ENCODE results near the gene PHETA2.

Gene PHETA2

GRCh38 chr22:42074132-42074811 lies at the start of gene PHETA2:
Gene PHETA2, plus strand, starts transcription at chr22:42074248. Its CDS starts 3,046 bp downstream, at chr22:42077294.
- no peak for DNase-seq

GRCh38 chr22:42025421-42025820 lies 48.6 kb upstream of the PHETA2 start:
- DNase-seq = no peak

DNA sequence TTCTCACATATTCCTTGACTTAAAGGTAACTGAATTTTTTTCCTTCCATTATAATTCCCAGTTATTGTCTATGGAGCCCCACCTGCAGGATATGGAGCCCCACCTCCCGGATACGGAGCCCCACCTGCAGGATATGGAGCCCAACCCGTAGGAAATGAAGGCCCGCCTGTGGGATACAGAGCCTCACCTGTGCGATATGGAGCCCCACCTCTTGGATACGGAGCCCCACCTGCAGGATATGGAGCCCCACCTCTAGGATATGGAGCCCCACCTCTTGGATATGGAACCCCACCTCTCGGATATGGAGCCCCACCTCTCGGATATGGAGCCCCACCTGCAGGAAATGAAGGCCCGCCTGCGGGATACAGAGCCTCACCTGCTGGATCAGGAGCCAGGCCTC lies 47.3 kb upstream of the PHETA2 start:
- no peak for DNase-seq

DNA sequence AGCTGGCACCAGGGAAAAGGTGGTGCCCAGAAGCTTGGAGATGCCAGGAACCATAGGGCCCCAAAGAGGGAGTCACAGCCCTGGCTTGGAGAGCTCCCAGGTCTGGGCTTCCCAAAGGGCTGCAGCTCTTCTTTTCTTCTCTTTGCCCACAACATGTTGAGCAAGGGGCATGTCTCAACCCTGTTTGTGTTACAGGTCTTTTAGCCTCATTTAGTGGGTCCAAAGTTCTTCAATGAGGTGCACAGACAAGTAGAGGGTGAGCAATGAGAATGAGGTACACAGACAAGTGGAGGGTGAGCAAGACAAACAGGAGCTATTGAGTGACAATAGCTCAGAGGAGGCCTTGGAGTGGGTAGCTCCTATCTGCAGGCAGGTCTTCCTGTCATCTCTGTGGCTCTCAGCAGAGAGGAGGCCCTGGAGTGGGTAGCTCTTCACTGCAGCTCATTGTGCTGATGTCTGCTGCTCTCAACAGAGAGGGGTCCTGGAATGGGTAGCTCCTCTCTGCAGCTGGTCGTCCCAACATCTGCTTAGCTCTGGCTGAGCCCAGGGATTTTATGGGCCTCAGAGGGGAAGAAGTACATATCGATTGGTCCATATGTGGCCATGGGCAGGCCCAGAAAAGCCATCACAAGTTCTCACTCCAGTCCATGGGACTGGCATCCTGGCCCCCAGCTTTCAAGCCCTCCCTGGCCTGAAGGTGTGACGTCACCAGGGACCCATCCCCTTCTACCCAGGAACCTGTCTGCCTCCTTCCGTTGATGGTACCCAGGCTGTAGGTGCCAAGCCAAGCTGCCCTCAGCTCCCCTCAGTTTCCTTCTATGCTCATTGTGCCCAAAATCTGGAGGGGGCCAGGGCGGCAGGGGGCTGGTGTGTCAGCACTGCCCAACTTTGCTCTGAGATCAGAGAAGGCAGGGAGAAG lies 40.5 kb upstream of the PHETA2 start:
- DNase-seq = no peak

- DNase-seq = no peak
Observed at GRCh38 chr22:42035256-42035655, 38.8 kb upstream of the PHETA2 start.

DNA sequence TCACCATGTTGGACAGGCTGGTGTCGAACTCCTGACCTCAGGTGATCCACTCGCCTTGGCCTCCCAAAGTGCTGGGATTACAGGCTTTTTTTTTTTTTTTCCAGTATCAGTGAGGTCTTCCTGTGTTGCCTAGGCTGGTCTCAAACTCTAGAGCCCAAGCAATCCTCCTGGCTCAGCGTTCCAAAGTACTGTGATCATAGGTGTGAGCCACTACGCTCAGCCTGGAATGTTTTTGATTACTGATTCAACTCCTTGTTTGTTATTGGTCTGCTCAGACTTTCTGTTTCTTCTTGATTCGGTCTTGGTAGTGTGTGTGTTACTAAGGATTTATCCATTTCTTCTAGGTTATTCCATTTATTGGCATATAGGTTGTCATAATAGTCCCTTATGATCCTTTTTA lies 34.8 kb upstream of the PHETA2 start:
- DNase-seq = no peak

DNA sequence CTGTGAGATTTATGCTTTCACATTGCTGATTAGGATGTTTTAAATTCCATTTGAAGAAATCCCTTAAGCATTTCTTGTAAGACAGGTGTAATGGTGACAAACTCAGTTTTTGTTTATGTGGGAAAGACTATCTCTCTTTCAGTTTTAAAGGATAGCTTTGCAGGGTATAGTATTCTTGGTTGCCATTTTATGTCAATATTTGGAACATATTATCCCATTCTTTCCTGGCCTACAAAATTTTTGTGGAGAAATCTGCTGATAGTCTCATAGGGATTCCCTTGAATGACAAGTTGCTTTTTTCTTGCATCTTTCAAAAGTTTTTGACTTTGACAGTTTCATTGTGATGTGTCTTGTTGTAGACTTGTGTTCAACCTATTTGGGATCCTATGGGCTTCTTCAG lies 32.3 kb upstream of the PHETA2 start:
- no peak for DNase-seq

DNA sequence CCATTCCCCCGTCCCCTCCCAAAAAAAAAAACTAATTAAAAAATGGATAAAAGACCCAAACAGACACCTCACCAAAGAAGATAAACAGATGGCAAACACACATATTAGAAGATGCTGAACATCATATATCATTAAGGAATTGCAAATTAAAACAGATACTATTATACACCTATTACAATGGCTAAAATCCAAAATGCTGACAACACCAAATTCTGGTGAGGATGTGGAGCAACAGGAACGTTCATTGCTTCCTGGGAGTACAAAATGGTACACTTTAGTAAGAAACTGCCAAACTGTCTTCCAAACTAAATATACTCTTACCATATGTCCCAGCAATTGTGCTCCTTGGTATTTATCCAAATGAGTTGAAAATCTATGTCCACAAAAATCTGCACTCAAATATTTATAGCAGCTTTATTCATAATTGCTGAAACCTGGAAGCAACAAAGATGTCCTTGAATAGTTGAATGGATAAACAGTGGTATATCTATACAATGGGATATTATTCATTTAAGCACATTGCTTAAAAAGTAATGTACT lies 23.3 kb upstream of the PHETA2 start:
- DNase-seq = no peak

DNA sequence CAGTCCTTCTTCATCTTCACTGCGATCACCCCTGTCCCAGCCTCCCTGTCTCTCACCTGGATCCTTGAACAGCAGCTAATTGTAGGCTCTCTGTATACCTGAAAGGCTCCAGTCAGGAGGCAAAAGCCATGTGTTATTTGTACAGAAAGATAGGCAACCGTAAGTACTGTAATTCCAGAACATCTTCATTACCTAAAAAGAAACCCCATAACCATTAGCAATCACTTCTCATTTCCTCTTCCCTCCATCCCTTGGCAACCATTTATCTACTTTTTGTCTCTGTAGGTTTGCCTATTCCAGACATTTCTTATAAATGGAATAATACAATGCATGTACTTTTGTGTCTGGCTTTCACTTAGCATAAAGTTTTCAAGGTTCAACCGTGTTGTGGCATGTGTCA lies 21.3 kb upstream of the PHETA2 start:
- no peak for DNase-seq

DNA sequence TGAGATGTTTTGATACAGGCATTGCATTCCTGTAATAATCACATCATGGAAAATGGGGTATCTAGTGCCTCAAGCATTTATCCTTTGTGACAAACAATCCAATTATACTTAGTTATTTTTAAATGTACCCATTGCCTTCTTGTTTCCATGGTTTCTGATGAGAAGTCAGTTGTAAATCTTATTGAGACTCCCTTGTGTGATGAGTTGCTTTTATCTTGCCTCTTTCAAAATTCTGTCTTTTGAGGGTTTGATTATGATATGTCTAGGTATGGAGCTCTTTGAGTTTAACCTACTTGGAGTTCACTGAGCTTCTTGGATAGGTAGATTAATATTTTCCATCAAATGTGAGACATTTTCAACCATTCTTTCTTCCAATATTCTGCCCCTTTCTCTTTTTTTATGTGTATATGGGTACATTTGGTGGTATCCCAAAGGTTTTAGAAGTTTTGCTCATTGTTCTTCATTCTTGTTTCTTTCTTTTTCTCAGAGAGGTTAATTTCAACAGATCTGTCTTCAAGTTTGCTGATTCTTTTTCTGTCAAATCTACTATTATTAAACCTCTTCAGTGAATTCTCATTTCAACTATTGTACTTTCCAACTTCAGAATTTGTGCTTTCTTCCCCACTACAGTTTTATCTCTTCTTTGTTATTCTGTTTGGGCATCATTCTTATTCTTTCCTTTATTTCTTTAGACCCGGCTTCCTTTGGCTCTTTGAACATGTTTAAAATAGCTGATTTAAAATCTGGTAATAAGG lies 17.1 kb upstream of the PHETA2 start:
- no peak for DNase-seq

GRCh38 chr22:42060489-42060888 lies 13.6 kb upstream of the PHETA2 start:
- no peak for DNase-seq

DNA sequence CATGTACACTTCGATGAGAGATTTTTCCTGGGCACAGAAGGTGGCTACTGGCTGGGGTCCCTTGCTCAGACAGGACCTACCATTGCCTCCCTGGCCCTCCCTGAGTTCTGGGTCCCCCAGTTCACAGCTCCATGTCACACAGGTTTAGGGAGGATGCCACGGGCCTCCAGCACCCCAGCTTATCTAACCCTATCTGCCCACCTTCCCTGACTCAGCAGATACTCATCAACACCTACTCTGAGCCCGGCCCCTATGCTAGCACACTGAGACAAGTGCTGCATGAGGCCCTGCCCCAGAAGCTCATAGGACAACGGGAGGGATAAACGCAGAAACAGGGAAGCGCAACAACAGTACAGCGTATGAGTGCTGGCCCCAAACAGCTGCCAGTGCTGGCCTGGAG lies 13.0 kb upstream of the PHETA2 start:
- DNase-seq = no peak

- DNase-seq = no peak
Observed at GRCh38 chr22:42062506-42063170, 11.4 kb upstream of the PHETA2 start.

GRCh38 chr22:42064629-42065028 lies 9.4 kb upstream of the PHETA2 start:
- no peak for DNase-seq

DNA sequence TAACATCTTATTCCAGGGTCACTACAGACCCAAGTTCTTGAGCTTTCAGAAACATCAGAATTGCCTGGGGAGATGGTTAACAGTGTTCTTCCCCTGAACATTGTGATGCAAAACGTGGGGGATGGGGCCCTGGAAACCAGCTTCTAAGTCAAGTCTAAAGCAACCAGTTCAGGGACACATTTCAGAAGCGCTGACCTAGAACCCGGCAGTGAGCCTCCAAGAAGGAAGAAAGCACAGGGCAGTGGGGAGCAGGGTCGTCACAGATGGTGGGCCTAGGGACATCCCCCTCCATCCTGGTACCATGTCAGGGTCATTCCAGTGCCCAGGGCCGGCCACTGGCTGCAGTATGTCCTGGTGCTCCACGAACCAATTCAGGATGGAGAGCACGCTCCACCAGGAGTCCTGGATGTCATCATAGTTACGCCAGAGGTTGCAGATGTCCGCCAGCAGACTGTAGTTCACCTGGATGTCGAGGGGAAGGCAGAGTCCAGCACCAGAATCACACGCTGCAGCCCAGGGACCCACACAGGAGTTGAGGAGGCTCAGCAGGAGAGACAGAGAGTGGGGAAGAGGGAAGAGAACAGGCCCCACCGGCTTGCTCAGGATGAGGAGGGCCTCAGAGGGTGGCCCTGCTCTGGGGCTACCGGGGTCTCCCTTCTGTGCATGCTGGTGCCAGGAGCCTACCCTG lies 8.5 kb upstream of the PHETA2 start:
- no peak for DNase-seq

DNA sequence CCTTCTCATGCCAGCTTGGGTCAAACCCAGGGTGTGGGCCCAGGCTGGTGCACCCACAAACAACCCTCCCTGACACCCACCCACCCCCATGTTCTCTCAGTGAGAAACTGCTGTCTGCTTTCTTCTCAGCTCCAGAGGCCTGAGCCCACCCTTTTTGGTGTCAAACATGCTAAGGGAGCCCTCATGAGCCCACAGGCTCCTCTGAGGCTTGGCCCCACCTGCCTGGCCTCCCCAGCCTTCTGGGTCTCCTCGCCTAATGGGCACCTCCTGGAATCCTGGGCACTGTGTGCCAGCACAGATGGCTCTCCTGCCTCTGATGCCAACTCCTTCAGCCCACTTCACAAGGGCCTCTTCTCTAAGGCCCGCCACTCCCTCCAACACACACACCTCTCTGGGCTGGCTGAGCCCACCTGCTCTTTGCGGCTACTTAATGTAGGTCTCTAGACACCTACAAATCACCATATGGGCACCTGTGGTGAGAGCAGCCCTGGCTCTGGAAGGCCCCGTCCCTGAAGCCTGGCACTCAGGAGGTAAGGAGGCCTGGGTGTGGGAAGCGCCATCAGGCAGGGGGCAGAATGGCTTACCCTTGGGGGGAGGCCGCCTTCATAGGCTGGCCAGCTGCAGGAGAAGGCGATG lies 7.8 kb upstream of the PHETA2 start:
- no peak for DNase-seq

DNA sequence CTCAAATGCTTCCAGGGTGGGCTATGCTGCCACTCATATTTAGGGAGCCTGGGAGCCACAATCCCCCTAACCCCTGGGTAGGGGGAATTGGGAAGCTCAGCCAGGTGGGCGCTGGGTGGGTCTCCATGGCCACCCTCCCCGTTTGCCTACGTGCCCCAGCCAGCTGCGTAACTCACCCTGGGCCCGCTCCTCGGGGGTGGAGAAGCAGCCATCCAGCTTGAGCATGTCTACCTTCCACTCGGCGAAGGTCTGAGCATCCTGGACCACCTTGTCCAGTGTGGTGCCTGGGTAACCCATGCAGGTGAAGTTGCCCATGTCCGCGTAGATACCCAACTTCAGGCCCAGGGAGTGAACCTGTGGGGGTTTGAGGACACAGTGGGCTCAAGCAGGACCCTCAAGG lies 7.1 kb upstream of the PHETA2 start:
- no peak for DNase-seq

GRCh38 chr22:42067671-42068251 lies 6.3 kb upstream of the PHETA2 start:
- no peak for DNase-seq

DNA sequence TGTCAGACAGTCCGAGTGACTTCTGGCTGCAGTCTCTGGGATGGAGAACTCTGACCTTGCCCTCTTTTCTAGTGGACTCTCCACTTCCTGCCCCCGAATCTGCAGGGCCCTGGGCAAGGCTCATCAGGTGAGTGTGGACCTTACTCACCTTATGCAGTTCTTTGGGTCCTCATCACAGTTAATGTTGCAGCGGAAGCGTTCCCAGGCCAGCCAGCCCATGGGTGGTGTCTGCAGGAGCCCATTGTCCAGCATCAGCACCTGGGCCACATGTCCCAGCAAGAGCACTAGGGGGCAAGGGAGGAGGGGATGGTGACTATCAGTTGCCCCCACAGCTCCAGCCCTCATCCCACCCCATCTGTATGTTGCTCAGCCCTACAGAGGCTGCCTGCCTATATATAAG lies 5.8 kb upstream of the PHETA2 start:
- DNase-seq = no peak

DNA sequence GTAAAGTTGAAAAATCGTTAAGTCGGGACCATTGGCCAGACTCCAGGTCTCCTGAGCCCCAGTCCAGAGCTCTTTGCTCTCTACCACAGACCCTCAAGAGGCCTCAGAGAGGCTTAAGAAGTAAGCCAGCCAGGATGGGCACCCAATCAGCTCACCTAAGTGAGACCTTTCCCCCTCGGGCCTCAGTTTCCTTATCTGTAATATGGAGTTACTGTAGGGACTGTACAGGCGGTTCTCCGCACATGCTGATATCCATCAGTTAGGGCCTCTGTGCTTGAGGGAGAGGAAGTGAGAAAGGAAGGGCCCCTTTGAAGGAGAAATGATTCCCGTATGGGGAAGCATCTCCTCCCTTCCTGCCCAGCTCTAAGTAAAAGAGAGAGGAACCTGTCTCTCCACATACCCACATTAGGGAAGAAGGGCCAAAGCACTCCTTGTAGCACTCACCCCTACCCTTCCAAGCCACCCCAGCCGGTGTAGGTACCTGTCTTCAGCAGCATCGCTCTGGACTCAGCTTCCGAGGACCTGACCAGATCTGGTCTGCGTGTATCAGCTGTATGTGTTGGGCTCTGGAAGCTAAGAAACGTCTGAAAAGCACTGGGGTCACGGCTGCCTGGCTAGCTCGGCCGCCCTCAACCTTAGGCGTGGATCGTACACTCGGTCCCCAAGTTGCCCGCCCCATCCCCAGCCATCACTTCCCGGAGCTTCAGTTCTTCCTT lies 4.1 kb upstream of the PHETA2 start:
- DNase-seq = no peak

All from NCI-H774 (cell line).